ENCODE measurements around the gene DTD2.
A peak's percentile ranks its signal among the peaks of the same experiment; 100 is the strongest.
"Not testable (repeated sequence)": the region's sequence is repeated elsewhere in the genome, so short reads cannot be mapped to it uniquely, and the experiment has no call there.

Gene DTD2

DNA sequence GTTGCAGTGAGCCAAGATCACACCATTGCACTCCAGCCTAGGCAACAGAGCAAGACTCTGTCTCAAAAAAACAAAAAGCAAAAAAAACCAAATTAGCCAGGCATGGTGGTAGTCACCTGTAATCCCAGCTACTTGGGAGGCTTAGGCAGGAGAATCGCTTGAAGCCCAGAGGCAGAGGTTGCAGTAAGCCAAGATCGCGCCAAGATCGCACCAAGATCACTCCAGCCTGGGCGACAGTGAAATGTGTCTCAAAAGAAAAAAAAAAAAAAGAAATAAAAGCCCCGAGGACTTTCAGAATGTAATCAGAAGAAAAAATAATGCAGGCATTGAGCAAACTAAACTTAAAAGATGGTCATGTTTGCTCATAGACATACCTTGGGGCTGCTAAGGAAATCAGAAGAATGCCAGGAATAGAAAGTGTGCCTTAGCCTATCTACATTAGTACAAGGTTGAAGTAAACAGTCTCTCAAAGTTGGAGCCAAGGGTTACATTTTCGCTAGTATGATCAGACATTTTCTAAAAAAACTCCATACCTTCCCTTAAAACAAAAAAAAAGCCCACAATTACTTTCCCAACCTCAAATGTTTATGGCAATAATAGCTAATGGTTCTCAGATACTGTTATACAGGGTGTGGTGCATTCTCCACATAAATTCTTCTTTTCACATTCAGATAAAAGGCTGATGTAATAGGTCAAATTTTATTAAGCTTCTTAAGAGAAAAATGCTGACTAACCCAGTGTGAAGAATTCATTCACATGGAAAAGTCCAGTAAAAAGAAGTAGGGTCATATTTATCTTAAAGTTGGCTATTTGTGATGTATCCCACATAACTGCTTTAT is 15.8 kb downstream of the DTD2 start:
- DNase-seq: no peak

DNA sequence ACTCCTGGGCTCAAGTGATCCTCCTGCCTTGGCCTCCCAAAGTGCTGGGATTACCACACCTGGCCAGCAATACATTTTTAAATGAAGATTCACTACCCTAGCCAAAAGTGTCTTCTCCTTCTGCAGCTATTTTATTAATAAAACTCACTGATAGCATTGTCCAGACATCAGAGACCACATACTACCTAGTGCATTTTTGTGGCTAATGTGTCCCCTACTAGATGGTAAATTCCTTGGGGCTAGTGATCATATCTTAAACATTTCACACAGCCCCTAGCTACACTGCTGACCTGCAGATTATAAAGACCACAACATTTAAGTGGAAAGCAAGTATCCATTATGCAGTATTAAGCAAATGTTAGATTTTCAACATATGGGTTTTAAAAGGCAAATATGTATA is 17.0 kb downstream of the DTD2 start:
- no peak for DNase-seq

DNA sequence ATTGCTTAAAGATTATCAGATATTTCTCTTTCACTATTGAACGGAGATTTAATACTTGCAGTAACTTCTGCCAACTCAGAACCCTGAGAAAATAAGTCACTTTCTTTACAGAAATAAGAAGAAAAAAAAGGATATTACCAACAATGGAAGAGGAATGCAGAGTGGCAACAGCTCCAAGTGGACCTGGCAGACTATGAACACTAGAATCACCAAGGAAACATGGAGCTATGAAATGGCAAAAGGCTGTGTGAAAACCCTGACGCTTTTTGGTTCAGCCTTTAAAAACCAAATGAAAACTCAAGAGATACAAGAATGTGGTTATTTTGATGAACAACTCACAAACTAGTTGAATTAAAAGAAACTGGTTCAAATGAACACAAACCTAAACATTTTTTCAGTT is 17.7 kb downstream of the DTD2 start:
- no peak for DNase-seq

DNA sequence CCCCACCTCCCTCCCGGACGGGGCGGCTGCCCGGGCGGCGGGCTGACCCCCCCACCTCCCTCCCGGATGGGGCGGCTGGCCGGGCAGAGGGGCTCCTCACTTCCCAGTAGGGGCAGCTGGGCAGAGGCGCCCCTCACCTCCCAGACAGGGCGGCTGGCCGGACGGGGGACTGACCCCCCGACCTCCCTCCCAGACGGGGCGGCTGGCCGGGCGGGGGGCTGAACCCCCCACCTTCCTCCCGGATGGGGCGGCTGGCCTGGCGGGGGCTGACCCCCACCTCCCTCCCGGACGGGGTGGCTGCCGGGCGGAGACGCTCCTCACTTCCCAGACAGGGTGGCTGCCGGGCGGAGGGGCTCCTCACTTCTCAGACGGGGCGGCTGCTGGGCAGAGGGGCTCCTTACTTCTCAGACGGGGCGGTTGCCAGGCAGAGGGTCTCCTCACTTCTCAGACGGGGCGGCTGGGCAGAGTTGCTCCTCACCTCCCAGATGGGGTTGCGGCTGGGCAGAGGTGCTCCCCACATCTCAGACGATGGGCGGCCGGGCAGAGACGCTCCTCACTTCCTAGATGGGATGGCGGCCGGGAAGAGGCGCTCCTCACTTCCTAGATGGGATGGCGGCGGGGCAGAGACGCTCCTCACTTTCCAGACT is 20.1 kb downstream of the DTD2 start:
- not testable (repeated sequence) for DNase-seq

DNA sequence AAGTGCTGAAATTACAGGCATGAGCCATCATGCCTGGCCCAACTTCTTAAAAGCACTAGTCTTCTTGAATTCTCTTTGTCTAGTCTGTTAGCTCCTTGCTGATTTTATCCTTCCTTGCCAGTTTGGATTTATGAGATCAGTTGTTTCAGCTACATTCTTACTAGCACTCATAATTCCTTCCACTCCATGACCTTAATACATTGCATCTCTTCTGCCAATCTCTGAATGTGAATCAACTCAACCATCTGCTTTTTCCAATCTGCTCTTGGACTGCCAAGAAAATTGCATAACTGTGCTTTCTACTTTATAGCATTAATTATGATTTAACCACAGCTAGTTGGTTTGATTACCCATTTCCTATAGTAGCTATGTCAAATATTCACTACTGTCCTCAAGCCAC is 22.0 kb downstream of the DTD2 start:
- DNase-seq: no peak

DNA sequence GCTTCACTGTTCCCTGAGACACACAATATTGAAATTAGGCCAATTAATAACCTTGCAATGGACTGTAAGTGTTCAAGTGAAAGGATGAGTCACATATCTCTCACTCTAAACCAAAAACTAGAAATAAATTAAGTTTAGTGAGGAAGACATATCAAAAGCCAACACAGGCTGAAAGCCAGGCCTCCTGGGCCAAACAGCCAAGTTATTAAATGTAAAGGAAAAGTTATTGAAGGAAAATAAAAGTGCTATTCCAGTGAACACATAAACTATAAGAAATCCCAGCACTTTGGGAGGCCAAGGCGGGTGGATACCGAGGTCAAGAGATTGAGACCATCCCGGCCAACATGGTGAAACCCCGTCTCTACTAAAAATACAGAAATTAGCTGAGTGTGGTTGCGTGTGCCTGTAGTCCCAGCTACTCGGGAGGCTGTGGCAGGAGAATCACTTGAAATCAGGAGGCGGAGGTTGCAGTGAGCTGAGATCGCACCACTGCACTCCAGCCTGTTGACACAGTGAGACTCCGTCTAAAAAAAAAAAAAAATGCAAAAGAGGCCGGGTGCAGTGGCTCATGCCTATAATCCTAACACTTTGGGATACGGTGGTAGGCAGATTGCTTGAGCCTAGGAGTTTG is 26.6 kb downstream of the DTD2 start:
- DNase-seq: no peak

DNA sequence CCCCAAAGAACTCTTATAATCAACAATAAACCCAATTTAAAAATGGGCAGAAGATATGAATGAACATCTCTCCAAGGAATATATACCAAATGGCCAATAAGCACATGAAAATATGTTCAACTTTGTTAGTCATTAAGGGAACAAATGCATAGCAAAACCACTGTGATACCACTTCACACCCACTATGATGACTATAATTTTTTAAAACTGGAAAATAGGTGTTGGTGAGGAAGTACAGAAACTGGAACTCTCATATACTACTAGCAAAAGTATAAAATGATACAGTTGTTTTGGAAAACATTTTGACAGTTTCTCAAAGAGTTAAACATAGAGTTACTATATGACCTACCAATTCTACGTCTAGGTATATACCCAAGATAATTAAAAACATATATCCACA is 27.5 kb downstream of the DTD2 start:
- DNase-seq: no peak

DNA sequence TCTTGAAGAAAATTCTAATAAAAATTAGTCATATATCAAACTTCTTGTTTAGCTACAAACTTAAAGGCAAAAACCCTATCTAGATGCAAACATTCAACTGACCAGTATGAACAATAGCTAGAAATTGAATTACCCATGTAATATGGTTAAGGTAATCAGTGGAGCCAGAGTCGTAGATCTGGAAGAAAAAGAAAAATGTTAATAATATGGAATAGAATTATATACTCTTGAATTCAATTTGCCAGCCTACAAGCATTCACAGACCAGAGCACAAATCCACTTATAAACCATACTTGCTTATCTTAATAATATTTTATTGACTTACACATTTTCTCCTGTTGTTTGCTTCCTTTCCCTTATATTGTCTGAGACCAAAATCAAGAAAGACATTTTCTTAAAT is 29.3 kb downstream of the DTD2 start:
- DNase-seq: no peak

DNA sequence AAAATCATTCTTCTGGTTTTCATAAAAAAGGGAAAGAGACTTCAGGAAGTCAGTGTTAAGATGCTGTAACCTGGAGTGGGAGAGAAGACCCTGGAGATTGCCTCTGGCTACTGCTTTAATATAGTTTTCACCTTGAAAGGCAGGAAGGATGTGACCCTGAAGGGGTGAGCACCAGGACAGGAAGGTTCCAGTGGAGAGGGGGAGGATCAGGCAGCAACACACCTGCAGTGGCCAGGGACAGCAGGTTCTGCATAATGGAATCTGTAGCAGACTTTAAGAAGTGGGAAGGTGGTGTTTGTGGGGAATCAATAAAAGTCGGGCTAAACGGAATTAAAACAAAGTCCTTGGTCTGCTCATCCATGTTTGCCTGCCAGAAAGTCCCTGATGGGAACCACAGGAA is 30.6 kb downstream of the DTD2 start:
- DNase-seq: no peak

DNA sequence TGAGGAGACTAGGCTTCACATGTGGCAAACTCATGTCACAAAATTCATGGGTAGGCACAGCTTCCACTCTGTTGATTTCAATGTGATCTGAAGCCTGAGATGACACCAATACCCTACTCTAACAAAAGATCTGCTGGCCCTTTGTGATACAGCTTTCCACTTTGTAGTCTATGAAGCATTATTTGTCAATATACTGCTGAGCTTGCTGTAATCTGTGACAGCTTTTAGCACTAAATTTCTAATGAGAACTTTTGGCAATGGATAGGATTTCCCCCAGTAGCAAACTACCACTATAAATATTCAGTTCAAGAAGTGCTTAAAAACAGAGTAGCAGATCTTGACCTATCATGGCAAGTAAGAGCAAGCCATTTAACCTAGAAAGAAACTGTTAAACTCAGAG is 31.4 kb downstream of the DTD2 start:
- DNase-seq: no peak

DNA sequence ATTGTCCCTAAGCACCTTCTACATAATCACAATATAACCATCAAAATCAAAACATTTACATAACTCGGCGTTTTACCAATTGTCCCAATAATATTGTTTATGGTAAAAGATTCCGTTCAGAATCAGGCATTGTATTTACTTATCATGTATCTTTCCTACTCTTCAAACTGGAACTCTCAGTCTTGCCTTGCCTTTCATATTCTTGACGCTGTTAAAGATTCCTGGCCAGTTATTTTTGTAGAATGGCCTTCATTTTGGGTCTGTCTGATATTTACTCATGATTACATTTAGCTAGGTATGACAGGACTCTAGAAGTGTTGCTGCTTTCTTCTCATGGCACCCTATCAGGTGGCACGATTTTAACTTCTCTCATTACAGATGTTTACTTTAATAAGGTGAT is 36.1 kb downstream of the DTD2 start:
- DNase-seq: no peak

DNA sequence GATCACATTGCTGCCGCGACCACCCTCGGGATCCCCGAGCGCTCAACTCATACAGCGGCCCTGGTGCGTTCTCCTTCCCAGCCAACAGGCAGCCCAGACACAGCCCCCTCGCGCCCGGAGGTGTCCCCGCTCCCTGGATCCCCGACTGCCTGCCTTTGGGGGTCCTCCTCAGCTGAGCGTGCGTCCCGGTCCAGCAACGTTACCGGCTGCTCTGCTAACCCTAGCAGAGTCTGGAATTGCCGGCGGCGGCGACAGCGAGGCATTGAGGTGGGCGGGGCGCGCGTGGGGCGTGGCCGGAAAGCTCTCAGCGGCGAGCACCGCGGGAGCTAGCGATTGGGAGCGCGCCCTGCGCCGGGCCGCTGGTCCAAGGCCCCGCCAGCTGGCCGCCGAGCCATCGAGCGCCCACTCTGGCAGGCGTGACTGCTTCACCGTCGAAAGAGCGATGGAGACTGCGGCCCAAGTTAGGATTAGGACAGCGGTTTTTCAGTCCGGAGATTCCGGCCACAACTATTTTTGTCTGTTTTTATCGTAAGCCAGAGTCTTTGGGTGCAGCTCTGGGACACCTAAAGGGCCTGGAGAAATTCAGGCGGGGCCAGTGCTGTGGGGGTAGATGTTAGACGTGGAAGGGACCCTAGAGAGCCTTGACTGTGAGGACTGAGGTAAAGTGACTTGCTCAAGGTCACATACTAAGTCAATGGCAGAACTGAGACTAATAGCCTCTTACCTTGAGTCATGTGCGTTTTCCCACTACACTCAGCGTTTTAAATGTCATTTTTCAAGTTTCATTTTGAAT is 36.8 kb downstream of the DTD2 start, which contains the start of gene HEATR5A:
HEATR5A (minus strand) TSS at position 232 of the 793 bp plus-strand sequence. CDS start 17,575 bp downstream, outside the sequence.
- peak; percentile 80 for DNase-seq

DNA sequence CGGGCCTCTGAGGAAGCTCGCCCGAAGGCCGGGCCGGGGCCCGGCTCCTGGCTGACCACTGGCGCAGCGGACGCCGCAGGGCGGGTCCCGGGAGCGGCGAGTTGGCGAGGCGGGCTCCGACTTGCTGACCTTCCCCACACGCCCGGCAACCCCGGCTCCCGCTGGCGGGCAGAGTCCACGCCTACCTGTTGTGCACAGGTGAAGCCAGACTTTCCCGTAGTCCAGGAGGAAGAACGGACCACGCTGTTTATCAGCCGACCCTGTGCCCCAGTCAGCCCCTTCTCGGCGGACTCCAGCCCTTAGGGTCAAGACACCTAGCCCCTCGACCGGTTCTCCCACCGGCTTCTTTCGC is 37.4 kb downstream of the DTD2 start:
- DNase-seq: peak; percentile 29

DNA sequence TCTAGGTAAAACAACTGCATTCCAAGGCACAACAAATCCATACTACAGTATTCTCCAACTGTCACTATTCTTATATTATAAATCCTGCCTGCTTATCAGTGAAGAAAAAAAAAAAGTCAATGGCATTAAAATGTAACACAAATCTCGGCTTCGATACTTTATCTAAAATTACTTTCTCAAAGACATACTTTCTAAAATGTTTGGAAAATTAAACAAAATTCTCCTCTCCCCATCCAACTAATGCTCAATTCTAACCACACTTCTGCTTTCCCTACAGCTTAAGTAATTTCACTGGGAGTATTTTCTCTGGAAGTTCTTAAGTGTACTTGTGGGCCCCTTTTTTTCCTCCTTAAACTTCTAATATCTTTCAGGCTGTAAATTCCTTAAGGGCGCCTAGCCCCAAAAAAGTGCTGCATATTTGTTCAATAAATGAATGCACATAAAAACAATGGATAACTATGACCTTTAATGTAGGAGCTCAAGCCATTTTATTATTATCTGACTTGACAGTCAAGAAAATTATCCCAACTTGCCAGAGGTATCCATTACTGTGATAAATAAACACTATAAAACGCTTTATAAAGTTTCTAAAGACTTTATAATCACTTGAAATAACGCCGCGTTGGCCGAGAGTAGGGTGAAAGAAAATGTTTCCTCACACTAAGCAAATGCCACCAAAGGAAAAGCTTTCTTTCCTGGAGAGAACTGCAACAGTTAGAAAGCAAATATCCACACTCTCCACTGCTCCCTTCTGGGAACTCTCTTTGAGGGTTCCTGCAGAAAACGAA is 37.9 kb downstream of the DTD2 start:
- no peak for DNase-seq

DNA sequence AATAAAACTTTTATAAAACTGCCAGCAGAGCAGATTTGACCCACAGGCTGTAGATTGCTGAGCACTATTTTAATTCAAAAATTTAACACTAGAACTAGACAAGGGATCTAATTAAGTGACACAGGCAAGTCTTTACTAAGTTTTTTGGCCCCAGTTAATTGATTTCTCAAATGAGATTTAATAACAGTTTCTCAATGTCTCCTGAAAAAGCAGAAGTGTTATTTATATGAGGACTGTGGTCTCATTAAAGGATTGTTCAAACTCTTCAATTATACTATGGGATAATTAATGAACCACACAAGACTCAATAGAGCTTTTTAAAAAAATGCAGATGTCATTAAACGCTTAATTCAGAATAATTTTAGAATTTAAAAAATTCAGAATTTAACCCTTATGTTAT is 38.9 kb downstream of the DTD2 start:
- no peak for DNase-seq

DNA sequence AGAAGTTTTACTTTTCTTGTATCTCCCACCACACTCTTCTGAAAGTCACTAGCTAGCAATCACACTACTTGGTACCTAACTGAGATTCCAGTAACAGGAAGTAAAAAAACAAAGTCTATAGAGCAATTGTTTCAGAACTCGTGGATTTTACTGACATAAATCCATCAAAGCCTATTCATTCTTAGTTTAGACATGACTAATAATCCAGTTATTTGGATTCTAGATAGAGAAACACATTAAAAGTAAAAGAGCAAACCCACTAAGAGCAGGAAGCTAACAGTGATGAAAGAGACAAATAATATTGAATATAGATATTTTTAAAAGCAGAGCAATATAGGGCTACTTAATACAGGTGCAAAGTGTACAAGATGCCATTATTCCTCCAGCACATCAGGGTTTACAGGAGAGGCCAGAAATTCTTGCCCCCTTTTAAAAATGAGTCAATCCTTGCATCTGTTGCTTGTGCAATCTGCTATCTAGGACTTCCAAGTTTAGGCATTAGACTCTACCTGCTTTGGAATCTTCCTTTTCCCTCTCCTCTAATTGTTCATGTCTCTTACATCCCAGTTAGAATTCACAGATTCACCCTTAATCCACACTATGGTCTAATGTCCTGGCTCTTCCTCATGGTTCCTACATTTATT is 43.0 kb downstream of the DTD2 start:
- no peak for DNase-seq

DNA sequence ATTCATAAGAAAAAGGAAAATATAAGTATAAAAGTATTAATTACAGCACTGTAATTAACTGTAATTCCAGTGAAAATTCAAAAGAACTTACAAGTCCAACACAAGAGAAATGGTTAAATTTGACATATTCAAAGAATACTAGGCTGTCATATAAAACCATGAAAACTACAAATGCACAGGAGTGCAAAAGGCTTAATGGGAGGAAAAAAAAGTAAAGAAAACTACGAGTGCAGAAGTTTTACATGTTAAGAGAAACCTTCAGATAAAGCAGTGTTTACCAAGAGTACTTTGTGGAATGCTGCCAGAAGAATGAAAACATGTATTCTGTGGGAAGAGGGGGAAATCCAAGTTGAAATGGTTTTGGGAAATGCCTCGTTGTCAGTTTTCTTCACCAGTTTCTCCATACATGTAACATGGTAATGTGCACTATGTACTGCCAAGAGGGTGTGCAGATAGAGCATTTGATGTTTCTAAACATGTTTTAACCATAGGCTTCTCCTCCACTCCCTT is 46.0 kb downstream of the DTD2 start:
- DNase-seq: no peak

DNA sequence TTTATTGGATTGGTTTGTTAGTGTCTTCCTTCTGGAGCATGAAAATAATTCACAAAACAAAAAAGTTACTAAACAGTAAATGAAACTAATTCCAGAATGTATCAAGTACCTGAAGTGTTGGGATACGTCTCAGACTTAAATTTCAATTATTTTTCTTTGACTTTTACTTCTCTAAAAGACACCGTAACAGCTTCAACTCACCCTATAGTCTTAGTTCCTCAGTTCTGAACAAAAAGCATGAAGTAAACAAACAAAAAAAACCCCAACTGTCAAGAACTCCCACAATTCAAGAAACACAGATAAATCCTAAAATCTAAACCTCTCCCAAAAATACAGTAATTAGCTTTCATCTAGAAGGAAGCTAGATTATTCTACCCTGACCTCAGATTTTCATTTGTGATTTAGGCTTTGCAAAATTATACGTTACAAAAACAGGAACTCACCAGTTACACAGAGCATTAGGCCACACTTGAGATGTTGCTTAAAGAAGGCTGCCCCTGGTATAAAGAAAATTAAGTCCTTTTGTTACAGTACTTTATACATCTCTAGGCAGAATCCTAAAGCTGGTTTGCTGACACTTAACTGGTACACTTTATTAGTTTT is 47.2 kb downstream of the DTD2 start:
- DNase-seq: no peak

DNA sequence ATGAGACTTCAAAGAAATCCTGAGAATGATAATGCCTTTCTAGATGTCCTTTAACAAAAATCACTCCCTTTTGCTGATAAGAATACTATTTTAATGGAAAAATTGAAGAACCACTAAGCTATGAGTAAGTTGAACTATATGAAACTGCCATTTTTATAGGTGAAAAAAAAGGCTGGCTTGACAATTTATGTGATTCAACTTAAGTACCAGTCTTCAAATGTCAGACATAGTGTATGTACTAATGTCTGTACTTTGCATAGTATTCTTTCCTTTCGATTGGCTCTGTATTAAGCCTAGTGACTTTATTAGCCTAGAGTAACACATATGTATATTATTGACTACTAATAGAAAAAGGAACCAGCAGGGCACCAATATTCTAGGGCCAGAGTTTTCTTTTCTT is 48.9 kb downstream of the DTD2 start:
- DNase-seq: no peak

DNA sequence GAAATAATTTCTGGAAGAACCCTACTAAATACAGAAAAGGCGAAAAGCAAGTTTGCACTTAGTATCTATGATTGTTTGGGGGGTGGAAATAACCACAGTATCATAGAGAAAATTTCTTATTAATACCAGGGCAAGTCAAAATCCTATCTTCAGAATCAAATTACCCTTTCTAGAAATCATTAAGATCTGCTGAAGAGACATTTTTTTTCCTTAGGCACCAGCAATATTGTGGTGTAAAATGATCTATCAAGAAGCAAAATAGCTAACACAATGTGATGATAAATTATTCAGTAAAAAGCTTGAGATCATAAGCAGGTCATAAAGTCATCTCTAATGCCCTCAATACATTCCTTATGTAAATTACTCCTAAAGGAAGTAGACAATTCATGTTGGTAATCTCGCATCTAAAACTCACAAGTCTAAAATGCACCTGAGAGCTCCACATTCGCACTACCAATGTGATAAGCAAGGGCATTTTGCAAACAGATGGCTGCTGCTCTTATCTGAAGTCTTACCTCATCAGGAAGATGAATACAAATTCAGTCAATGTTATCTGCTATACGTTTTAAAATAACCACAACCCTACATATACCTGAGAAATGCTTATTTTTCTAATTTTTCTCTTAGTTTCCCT is 51.6 kb downstream of the DTD2 start:
- DNase-seq: no peak

DNA sequence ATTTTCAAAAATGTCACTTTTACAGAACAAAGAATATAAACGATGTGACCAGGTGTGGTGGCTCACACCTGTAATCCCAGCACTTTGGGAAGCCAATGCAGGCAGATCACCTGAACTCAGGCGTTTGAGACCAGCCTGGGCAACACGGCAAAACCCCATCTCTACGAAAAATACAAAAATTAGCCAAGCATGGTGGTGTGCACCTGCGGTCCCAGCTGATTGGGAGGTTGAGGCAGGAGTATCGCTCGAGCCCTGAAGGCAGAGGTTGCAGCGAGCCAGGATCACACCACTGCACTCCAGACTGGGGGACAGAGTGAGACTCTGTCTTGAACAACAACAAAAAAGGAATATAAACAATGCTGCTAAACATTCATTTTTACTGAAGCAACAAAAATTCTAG is 52.2 kb downstream of the DTD2 start:
- no peak for DNase-seq
